Transverse colon (tissue), 4 donors: Measurements from ENCODE around the gene GNB1L. TPM values are rescaled to one million over a fixed set of nuclear protein-coding genes. Genes with fewer than 3 reads are reported as not detected.

ENCODE experiments used
- DNase-seq: peaks from one replicate; pipeline ENCODE4 v3.0.0-alpha.2; 2019
- H3K27ac ChIP-seq, 4 donors: fragments of 200-600 bp; sonication (generic); 2 replicates each; pipeline ENCODE4 v1.5.1; 2016 to 2018; ENCODE audit warnings: inconsistent platforms in 4 of 4
- H3K27me3 ChIP-seq: fragments of 200-600 bp; sonication (generic); 2 replicates; pipeline ENCODE4 v1.5.1; 2017; ENCODE audit warnings: inconsistent platforms
- H3K36me3 ChIP-seq, 4 donors: fragments of 200-600 bp; sonication (generic); 2 replicates each; pipeline ENCODE4 v1.5.1; 2017 to 2019; ENCODE audit warnings: inconsistent platforms in 4 of 4
- H3K4me1 ChIP-seq, 4 donors: fragments of 200-600 bp; sonication (generic); 2 replicates each; pipeline ENCODE4 v1.5.1; 2017 to 2020; ENCODE audit warnings: inconsistent platforms in 4 of 4
- H3K4me3 ChIP-seq, 4 donors: fragments of 200-600 bp; sonication (generic); 1 replicate in 1 of 4; 2 replicates in 3 of 4; pipeline versions ENCODE4 v1.5.1 to v1.6.1; 2017 to 2019; ENCODE audit warnings: inconsistent platforms in 4 of 4
- H3K9me3 ChIP-seq, 2 donors: fragments of 200-600 bp; sonication (generic); 2 replicates each; pipeline ENCODE4 v1.5.1; 2017 to 2019; ENCODE audit warnings: inconsistent platforms in 2 of 2
- CTCF ChIP-seq, 5 experiments: fragments of 200-600 bp in 3 of 5; fragments of 450-650 bp in 2 of 5; sonication (generic) in 3 of 5; IDR thresholded peaks; 1 replicate in 2 of 5; 2 replicates in 3 of 5; pipeline ENCODE4 v1.5.1; 2016 to 2017; ENCODE audit warnings: antibody characterized with exemption in 5 of 5, inconsistent platforms in 3 of 5, mild to moderate bottlenecking in 2 of 5, moderate library complexity in 1 of 5
- EP300 ChIP-seq: sonication (generic); formaldehyde crosslinking; IDR thresholded peaks from one replicate; pipeline ENCODE4 v1.6.1; 2017; ENCODE audit warnings: antibody characterized with exemption, low read depth
- POLR2A ChIP-seq: fragments of 450-650 bp; IDR thresholded peaks from one replicate; pipeline ENCODE4 v1.6.1; 2016; ENCODE audit warnings: antibody characterized with exemption, mild to moderate bottlenecking, moderate library complexity
- POLR2AphosphoS5 ChIP-seq, 3 donors: sonication (generic); formaldehyde crosslinking; IDR thresholded peaks; one replicate each; pipeline ENCODE4 v1.6.1; 2016; ENCODE audit warnings: antibody characterized with exemption in 3 of 3
- WGBS, 2 donors: methylation state at CpG; one replicate each; pipeline ENCODE4 v1.1.5; 2018; ENCODE audit warnings: low coverage in 1 of 2; 5-methylcytosine and 5-hydroxymethylcytosine counted together
- in situ Hi-C, 4 donors: fragments of 200-750 bp; cut with MboI; loops; one replicate each; pipeline versions ENCODE4 v1.15.0 to v1.15.1; 2017; ENCODE audit warnings: low sequenced_read_pairs in 3 of 4, low pct_ligation_motif_present in 1 of 4, low pct_unique_long_range_greater_than_20kb in 1 of 4
- intact Hi-C: fragments of 100-400 bp; cut with DNase I; formaldehyde crosslinking; loops from one replicate; pipeline ENCODE4 v1.15.1; 2023; ENCODE audit warnings: low total_unique reads
- total RNA-seq, 4 donors: library from RNA; depleted of rRNA; stranded (reverse); fragments of >200 nt; gene quantifications; one replicate each; pipeline ENCODE4 v1.1.0, GENCODE V29; 2016

The GNB1L gene
- total RNA-seq, 4 donors from 2014 or later, result 0.80 to 4.8 (median 2.8) TPM

- TF ChIP-seq POLR2A (no peak), EP300 (no peak), CTCF (IDR thresholded peaks at IDR 0.05) (no peak), POLR2AphosphoS5 (IDR thresholded peaks at IDR 0.05) (no peak)
- H3K27ac ChIP-seq, result no peak overlapping the region
- intact Hi-C loops (no loop called here), in situ Hi-C loops (no loop called here)
- no peak for DNase-seq
- no peaks in the 10 kb centered on the region for H3K36me3 ChIP-seq
- no peak overlapping the region for H3K4me3 ChIP-seq
- peaks cover 0 to 38% (median 21%) of the 10 kb centered on the region in 4 donors for H3K4me1 ChIP-seq
- peaks cover 93% of the 10 kb centered on the region for H3K27me3 ChIP-seq
- WGBS, 2 donors, result 65 to 84% methylated on average over 7 to 34 of the region's 34 CpGs
- H3K9me3 ChIP-seq, result no peaks in the 10 kb centered on the region
These were observed 91.9 kb downstream of the GNB1L start for GRCh38 chr22:19762568-19763457.

GRCh38 chr22:19761725-19762567 is 92.7 kb downstream of the GNB1L start:
- TF ChIP-seq POLR2AphosphoS5 (IDR thresholded peaks at IDR 0.05) (no peak), EP300 (no peak), POLR2A (no peak), CTCF (IDR thresholded peaks at IDR 0.05) (no peak)
- H3K36me3 ChIP-seq, result no peaks in the 10 kb centered on the region
- no peak for DNase-seq
- H3K9me3 ChIP-seq, result no peaks in the 10 kb centered on the region
- no peak overlapping the region for H3K27ac ChIP-seq
- H3K4me1 ChIP-seq, result peaks cover 3 to 35% (median 20%) of the 10 kb centered on the region in 4 donors
- in situ Hi-C loops (no loop called here), intact Hi-C loops (no loop called here)
- H3K27me3 ChIP-seq, result peaks cover 93% of the 10 kb centered on the region
- 40 to 72% methylated on average over 1 to 30 of the region's 33 CpGs for WGBS, 2 donors
- no peak overlapping the region for H3K4me3 ChIP-seq

- no peak for DNase-seq
These were observed 93.5 kb downstream of the GNB1L start for GRCh38 chr22:19760951-19761724.

More at GRCh38 chr22:19760951-19761724, 93.5 kb downstream of the GNB1L start:
- Histone ChIP-seq H3K4me1 (peaks cover 9 to 37% (median 20%) of the 10 kb centered on the region in 4 donors), H3K36me3 (no peaks in the 10 kb centered on the region), H3K27me3 (peaks cover 93% of the 10 kb centered on the region), H3K9me3 (no peaks in the 10 kb centered on the region), H3K4me3 (peak overlapping the region in 1 of 4 donors; percentile 24), H3K27ac (no peak overlapping the region)
- in situ Hi-C loops, result no loop called here
- TF ChIP-seq POLR2A (no peak), EP300 (no peak), POLR2AphosphoS5 (IDR thresholded peaks at IDR 0.05) (no peak), CTCF (IDR thresholded peaks at IDR 0.05) (no peak)
- intact Hi-C loops, result no loop called here
- 14% methylated on average over 73 of the region's 117 CpGs; no CpG with 5 or more reads in 1 of the 2 donors for WGBS, 2 donors
